AG09319 (cell line): ENCODE data around the gene HADH.

Source experiments
- DNase-seq: peaks from one replicate; pipeline ENCODE4 v3.0.0-alpha.2; 2010; ENCODE audit warnings: low read depth; ENCODE audit errors: extremely low read depth
- CTCF ChIP-seq: IDR thresholded peaks from 2 replicates; pipeline ENCODE4 v1.5.1; 2011; ENCODE audit warnings: low read depth, mild to moderate bottlenecking, inconsistent platforms, low read length, moderate library complexity

Gene HADH

GRCh38 chr4:108018884-108019187, 29.1 kb downstream of the HADH start:
- DNase-seq = no peak
- no peak for TF ChIP-seq CTCF

- no peak for TF ChIP-seq CTCF
- no peak for DNase-seq
Observed at GRCh38 chr4:108024085-108024877, 34.6 kb downstream of the HADH start.

GRCh38 chr4:108024878-108025165, 35.1 kb downstream of the HADH start:
- no peak for DNase-seq
- no peak for TF ChIP-seq CTCF

- no peak for TF ChIP-seq CTCF
Observed at GRCh38 chr4:108029016-108029720, 39.5 kb downstream of the HADH start.

GRCh38 chr4:108029731-108030130, 40.0 kb downstream of the HADH start:
- DNase-seq = no peak
- TF ChIP-seq CTCF = no peak

More at GRCh38 chr4:108029016-108029720, 39.5 kb downstream of the HADH start:
- DNase-seq = no peak

GRCh38 chr4:108030332-108030731, 40.6 kb downstream of the HADH start:
- peak; percentile 66 for TF ChIP-seq CTCF
- DNase-seq = no peak

GRCh38 chr4:108031427-108032083, 41.9 kb downstream of the HADH start:
- DNase-seq = no peak
- TF ChIP-seq CTCF = no peak
